Duodenal mucosa (tissue), 2 donors: ENCODE measurements around the gene TRAF3IP1.
"Not testable (repeated sequence)": the region's sequence is repeated elsewhere in the genome, so short reads cannot be mapped to it uniquely, and the experiment has no call there.

Source experiments
- H3K27ac ChIP-seq: one replicate; pipeline ENCODE4 v1.7.0; 2013; ENCODE audit warnings: low read depth, low read length
- H3K27me3 ChIP-seq, 2 donors: one replicate each; pipeline ENCODE4 v1.7.0; 2013; ENCODE audit warnings: low read length in 2 of 2, control low read depth in 1 of 2; ENCODE audit not compliant: insufficient read depth in 2 of 2, control insufficient read depth in 1 of 2
- H3K36me3 ChIP-seq, 2 donors: one replicate each; pipeline ENCODE4 v1.7.0; 2013; ENCODE audit warnings: low read length in 2 of 2, control low read depth in 1 of 2; ENCODE audit not compliant: insufficient read depth in 2 of 2, control insufficient read depth in 1 of 2
- H3K4me1 ChIP-seq, 2 donors: one replicate each; pipeline ENCODE4 v1.7.0; 2013; ENCODE audit warnings: low read length in 2 of 2, control low read depth in 1 of 2; ENCODE audit not compliant: insufficient read depth in 2 of 2, control insufficient read depth in 1 of 2
- H3K4me3 ChIP-seq, 2 donors: one replicate each; pipeline ENCODE4 v1.7.0; 2013; ENCODE audit warnings: low read length in 2 of 2, low read depth in 1 of 2
- H3K9ac ChIP-seq, 2 donors: one replicate each; pipeline ENCODE4 v1.7.0; 2013; ENCODE audit warnings: low read length in 2 of 2, low read depth in 1 of 2
- H3K9me3 ChIP-seq, 2 donors: one replicate each; pipeline ENCODE4 v1.7.0; 2013; ENCODE audit warnings: low read length in 2 of 2, control low read depth in 1 of 2; ENCODE audit not compliant: control insufficient read depth in 1 of 2

Gene TRAF3IP1

GRCh38 chr2:238352361-238352760 is 32.0 kb downstream of the TRAF3IP1 start:
- Histone ChIP-seq H3K4me1 (no peaks in the 10 kb centered on the region), H3K27ac (no peak overlapping the region), H3K4me3 (no peak overlapping the region), H3K9ac (no peak overlapping the region), H3K36me3 (peaks cover 10 to 37% of the 10 kb centered on the region in 2 donors), H3K9me3 (no peaks in the 10 kb centered on the region), H3K27me3 (no peaks in the 10 kb centered on the region)

GRCh38 chr2:238358769-238359168 is 38.5 kb downstream of the TRAF3IP1 start:
- Histone ChIP-seq H3K9ac (no peak overlapping the region), H3K27me3 (no peaks in the 10 kb centered on the region), H3K9me3 (no peaks in the 10 kb centered on the region), H3K36me3 (peaks cover 0 to 31% of the 10 kb centered on the region in 2 donors), H3K27ac (no peak overlapping the region), H3K4me3 (no peak overlapping the region), H3K4me1 (no peaks in the 10 kb centered on the region)

DNA sequence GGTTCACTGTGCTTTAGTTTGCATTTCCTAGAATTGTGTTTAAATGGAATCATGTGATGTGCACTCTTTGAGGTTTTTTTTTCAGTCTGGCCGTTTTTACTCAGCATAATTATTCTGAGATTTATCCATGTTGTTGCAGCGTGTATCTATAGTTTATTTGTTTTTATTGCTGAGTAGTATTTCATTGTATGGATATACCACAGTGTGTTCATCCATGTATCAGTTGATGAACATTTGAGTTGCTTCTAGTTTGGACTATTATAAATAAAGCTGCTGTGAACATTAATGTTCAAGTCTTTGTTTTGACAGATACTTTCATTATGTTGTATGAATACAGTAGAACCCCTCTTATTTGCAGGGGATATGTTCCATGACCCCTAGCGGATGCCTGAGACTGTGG is 39.1 kb downstream of the TRAF3IP1 start:
- Histone ChIP-seq H3K27ac (no peak overlapping the region), H3K27me3 (no peaks in the 10 kb centered on the region), H3K9ac (no peak overlapping the region), H3K4me3 (no peak overlapping the region), H3K36me3 (peaks cover 0 to 31% of the 10 kb centered on the region in 2 donors), H3K9me3 (no peaks in the 10 kb centered on the region), H3K4me1 (no peaks in the 10 kb centered on the region)

GRCh38 chr2:238361877-238362276 is 41.6 kb downstream of the TRAF3IP1 start:
- Histone ChIP-seq H3K27ac (no peak overlapping the region), H3K9ac (no peak overlapping the region), H3K9me3 (no peaks in the 10 kb centered on the region), H3K4me3 (no peak overlapping the region), H3K4me1 (no peaks in the 10 kb centered on the region), H3K36me3 (peaks cover 0 to 22% of the 10 kb centered on the region in 2 donors), H3K27me3 (no peaks in the 10 kb centered on the region)

GRCh38 chr2:238362626-238363025 is 42.3 kb downstream of the TRAF3IP1 start:
- Histone ChIP-seq H3K9ac (no peak overlapping the region), H3K27ac (no peak overlapping the region), H3K4me1 (no peaks in the 10 kb centered on the region), H3K27me3 (no peaks in the 10 kb centered on the region), H3K4me3 (no peak overlapping the region), H3K9me3 (no peaks in the 10 kb centered on the region), H3K36me3 (peaks cover 0 to 22% of the 10 kb centered on the region in 2 donors)

DNA sequence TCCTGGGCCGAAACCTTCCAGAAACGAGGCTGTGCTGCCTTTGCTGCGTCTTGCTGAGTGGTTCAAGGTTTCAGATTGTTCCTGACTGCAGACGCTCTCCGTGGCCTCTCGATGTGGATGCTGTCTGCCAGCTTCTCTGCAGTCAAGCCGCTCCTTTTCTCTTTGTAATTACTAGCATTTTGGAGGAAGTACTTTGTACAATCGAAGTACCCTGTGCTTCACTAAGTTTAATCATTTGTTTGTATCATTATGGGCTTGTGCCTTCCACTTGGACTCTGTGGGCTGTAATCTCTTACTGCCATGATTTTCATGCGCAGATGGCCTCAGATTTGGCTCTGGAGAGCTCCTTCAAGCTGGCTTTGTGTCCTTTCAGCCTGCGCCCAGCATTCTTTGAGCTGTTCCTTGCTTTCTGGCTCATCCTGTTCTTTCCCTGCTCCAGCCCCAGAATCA is 49.3 kb downstream of the TRAF3IP1 start:
- no peak overlapping the region for H3K4me3 ChIP-seq
- H3K27ac ChIP-seq: no peak overlapping the region
- no peaks in the 10 kb centered on the region for H3K4me1 ChIP-seq
- H3K9me3 ChIP-seq: no peaks in the 10 kb centered on the region
- H3K27me3 ChIP-seq: no peaks in the 10 kb centered on the region
- H3K36me3 ChIP-seq: no peaks in the 10 kb centered on the region
- H3K9ac ChIP-seq: no peak overlapping the region

GRCh38 chr2:238370094-238370822 is 49.9 kb downstream of the TRAF3IP1 start:
- Histone ChIP-seq H3K27ac (no peak overlapping the region), H3K4me3 (no peak overlapping the region), H3K9ac (no peak overlapping the region), H3K27me3 (no peaks in the 10 kb centered on the region), H3K9me3 (no peaks in the 10 kb centered on the region), H3K36me3 (no peaks in the 10 kb centered on the region), H3K4me1 (no peaks in the 10 kb centered on the region)

GRCh38 chr2:238370823-238371372 is 50.6 kb downstream of the TRAF3IP1 start:
- Histone ChIP-seq H3K9me3 (no peaks in the 10 kb centered on the region), H3K27ac (no peak overlapping the region), H3K4me3 (no peak overlapping the region), H3K9ac (no peak overlapping the region), H3K27me3 (no peaks in the 10 kb centered on the region), H3K36me3 (no peaks in the 10 kb centered on the region), H3K4me1 (no peaks in the 10 kb centered on the region)

DNA sequence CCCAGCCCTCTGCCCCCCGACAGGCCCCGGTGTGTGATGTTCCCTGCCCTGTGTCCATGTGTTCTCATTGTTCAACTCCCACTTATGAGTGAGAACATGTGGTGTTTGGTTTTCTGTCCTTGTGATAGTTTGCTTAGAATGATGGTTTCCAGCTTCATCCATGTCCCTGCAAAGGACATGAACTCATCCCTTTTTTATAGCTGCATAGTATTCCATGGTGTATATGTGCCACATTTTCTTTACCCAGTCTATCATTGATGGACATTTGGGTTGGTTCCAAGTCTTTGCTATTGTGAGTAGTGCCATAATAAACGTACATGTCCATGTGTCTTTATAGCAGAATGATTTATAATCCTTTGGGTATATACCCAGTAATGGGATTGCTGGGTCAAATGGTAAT is 52.0 kb downstream of the TRAF3IP1 start:
- H3K4me3 ChIP-seq, H3K4me1 ChIP-seq, H3K27ac ChIP-seq: not testable (repeated sequence)

GRCh38 chr2:238376884-238377391 is 56.6 kb downstream of the TRAF3IP1 start:
- Histone ChIP-seq H3K9me3 (no peaks in the 10 kb centered on the region), H3K9ac (no peak overlapping the region), H3K27ac (no peak overlapping the region)

More for the DNA sequence above, 52.0 kb downstream of the TRAF3IP1 start:
- not testable (repeated sequence) for H3K9ac ChIP-seq, H3K36me3 ChIP-seq, H3K27me3 ChIP-seq, H3K9me3 ChIP-seq

More at GRCh38 chr2:238376884-238377391, 56.6 kb downstream of the TRAF3IP1 start:
- H3K4me1 ChIP-seq: peaks cover 6 to 12% of the 10 kb centered on the region in 2 donors
- no peak overlapping the region for H3K4me3 ChIP-seq
- H3K36me3 ChIP-seq: no peaks in the 10 kb centered on the region
- H3K27me3 ChIP-seq: no peaks in the 10 kb centered on the region
